GM21529 (cell line): ENCODE measurements around the gene SH3BGRL2.
A peak's percentile ranks its signal among the peaks of the same experiment; 100 is the strongest.
"Not testable (repeated sequence)": the region's sequence is repeated elsewhere in the genome, so short reads cannot be mapped to it uniquely, and the experiment has no call there.

Experiments
- ATAC-seq: cut with Tn5 transposase; IDR thresholded peaks from one replicate; pipeline ENCODE4 v1.9.1; 2021; ENCODE audit not compliant: unreplicated experiment

The SH3BGRL2 gene

DNA sequence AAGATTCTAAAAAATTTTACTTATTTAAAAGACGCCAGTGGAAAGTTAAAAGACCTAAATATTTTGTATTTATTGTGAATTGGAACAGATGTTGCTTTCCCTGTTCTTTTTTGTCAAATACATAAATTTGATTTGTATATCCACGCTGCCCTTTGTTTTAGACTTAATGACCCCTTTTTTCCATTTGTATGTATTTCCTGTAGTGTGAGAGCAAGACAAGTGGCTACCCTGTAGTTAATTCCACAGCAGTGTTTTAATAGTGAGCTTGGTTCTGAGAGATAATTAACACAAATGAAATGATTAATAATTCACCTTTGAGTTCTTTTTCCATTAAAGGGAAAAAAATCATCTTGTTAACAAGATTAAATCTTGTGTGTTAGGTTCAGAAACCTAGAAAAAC is 16.6 kb downstream of the SH3BGRL2 start:
- ATAC-seq = no peak

GRCh38 chr6:79648328-79648727 is 17.2 kb downstream of the SH3BGRL2 start:
- ATAC-seq = no peak

GRCh38 chr6:79649016-79649415 is 17.9 kb downstream of the SH3BGRL2 start:
- no peak for ATAC-seq

GRCh38 chr6:79650950-79651349 is 19.8 kb downstream of the SH3BGRL2 start:
- no peak for ATAC-seq

DNA sequence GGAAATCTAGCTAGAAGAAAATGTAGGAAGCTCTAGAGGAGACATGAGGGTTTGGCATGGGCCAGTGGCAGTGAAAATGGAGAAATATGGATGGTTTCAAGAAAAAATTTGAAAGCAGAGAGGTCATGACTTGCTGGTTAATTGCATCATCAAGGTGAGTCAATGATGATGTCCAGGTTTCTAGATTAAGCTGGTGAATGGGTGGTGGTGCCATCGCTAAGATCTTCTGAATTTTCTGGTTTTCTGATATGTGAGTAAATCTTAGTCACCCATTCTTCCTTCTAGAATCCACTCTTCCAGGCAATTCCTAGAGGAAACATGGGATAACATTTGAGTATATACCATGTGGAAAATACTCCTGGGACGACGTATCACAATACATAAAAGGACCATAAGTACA is 25.0 kb downstream of the SH3BGRL2 start:
- ATAC-seq = no peak

DNA sequence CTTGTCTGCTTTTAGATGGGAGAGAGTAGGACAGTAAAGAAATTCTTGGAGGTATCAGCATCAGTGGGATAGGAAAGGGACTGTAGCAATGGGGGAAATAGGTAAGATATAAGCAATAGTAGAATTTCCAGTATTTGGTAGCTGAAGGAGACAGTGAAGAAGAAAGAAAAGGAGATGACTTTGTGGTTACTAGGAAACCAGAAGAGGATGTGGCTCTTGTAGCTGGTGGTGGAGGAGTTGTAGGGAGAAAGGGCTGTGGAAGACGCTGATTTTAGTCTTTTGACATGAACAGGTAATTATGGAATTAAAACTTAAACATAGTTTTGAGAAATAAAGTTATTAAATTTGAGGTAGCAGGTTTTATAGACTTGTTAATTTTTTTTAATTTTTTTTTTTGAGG is 26.1 kb downstream of the SH3BGRL2 start:
- ATAC-seq = no peak

- not testable (repeated sequence) for ATAC-seq
Measured at GRCh38 chr6:79663655-79664054, 32.5 kb downstream of the SH3BGRL2 start.

- no peak for ATAC-seq
Measured at GRCh38 chr6:79665725-79666551, 34.8 kb downstream of the SH3BGRL2 start.

DNA sequence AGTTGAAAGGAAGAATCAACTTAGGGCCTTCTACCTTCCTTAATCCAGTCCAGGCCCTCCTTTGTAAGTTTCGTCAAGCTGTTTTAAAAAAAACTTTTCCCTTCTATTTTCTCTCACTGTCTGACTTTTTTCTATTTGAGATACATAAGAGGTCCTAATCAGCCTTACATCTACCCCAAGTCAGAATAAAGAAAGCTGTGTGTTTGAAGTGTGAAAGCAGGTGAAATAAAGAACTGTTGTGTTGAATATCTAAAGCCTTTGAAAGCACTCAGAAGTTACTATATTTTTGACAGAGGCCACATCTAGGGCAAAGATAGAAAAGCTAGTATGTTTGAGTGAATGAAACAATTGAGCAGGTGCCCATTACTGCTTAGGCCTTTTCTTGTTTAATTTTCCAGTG is 35.5 kb downstream of the SH3BGRL2 start:
- ATAC-seq = no peak

- ATAC-seq = no peak
Measured at GRCh38 chr6:79668381-79668780, 37.3 kb downstream of the SH3BGRL2 start.

DNA sequence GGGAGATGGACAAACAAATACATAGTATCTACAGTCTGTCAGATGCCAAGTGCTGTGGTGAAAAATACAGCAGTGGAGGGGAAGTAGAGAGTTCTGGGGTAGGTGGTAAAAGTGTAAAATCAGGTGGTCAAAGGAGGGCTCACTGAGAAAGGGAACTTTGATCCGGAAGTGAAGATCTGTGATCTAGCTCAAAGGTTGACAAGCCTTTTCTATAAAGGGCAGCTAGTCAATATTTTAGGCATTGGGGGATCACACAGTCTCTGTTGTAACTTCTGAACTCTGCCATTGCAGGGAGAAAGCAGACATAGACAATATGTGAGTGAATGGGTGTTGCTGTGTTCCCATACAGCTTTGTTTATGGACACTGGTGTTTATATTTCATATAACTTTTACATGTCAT is 38.6 kb downstream of the SH3BGRL2 start:
- ATAC-seq = no peak

GRCh38 chr6:79670789-79671188 is 39.7 kb downstream of the SH3BGRL2 start:
- ATAC-seq = no peak

DNA sequence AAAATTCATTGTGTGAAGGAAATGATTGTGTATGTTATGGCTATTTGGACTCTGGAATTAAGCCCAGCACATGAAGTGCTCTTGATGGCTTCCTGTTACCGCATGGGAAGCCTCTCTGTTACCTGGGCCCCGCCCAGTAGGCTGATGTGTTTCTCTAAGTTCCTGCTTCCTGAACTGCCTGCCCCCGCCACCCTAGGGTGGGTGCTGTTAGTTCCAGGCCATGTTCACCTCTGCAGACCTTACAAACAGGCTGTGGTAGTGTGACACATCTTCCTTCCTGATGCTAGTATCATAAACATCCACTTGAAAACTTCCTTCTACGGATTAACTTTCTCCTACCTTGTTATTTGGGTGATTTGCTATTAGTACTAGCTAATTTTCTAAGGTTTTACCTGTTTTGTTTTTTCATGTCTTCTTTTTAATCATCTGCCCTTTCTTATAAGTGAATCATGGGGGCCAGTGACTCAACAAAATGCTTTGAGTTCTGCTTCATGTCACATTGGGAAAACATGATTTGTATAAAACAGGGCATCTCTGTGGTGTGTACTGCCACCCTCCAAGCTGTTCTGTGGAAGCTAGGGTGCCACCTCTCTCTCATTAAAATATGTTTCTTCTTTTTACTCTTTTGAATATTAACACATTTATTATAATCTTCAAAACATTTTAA is 40.6 kb downstream of the SH3BGRL2 start:
- ATAC-seq = no peak

- peak; percentile 62 for ATAC-seq
Measured at GRCh38 chr6:79672631-79673111, 41.5 kb downstream of the SH3BGRL2 start.

DNA sequence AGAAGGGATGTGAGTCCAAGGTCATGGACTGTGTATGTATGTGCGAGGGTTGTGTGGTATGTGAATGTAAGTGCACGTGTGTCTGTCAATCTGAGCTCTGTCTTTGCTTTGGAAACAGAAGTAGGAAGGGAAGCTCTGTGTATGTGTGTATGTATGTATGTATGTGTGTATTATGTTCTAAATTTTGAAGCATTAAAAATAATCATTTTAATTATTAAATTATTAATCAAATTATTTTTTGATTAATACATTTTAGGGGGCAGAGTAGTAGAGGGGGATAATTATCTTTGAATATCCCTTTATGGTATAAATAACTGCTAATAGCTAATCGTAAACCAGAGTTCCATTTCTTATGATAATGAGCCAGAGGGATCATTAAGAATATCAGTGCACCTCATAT is 42.8 kb downstream of the SH3BGRL2 start:
- ATAC-seq = no peak

- no peak for ATAC-seq
Measured at GRCh38 chr6:79676785-79677736, 45.9 kb downstream of the SH3BGRL2 start.

GRCh38 chr6:79682682-79683081 is 51.6 kb downstream of the SH3BGRL2 start:
- ATAC-seq = not testable (repeated sequence)

DNA sequence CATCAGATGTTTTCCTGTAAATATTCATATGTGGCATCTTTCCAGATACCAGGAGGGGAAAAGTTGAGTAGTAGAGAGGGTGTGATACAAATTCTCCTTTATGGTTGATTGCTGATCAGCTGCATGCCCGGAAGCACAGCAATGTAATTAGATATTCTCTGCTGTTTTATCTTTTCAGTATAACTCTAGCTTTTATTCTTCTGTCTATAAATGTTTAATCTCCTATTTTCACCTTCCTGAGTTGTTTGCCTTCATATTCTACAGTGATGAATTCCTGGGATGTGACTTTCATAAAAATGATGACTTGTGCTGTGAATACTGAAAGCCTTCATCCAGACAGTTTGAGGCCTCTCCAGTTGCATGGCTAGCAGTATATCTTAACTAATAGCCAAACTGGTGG is 53.7 kb downstream of the SH3BGRL2 start:
- ATAC-seq = no peak

- no peak for ATAC-seq
Measured at GRCh38 chr6:79686707-79687309, 55.7 kb downstream of the SH3BGRL2 start.

- ATAC-seq = no peak
Measured at GRCh38 chr6:79687759-79688158, 56.6 kb downstream of the SH3BGRL2 start.

DNA sequence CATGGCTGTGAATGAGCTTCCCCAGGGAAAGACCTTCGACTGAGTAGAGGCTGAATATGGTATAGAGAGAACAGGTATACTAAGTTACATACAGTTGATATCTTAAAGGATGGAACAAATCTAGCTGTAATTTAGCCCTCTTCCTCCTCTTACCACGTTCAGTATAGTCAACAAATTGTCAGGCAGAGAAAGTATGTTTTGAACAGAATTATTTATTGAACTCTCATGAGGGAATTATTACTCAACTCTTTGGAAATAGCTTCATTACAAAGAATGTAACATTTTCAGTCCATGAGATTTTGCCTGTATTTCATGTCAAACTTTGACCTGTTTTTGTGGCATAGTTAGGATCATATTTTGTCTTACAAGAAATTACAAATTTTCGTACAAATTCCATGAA is 63.0 kb downstream of the SH3BGRL2 start:
- no peak for ATAC-seq
